Activated naive CD8-positive, alpha-beta T cell (primary cell): ENCODE data around the gene CDH13.

ENCODE experiments used
- H3K27ac Mint-ChIP-seq: one replicate; pipeline ENCODE4 v1.8.0; 2021; ENCODE audit warnings: mixed read lengths
- H3K27me3 Mint-ChIP-seq: one replicate; pipeline ENCODE4 v1.8.0; 2021; ENCODE audit warnings: mixed read lengths
- H3K36me3 Mint-ChIP-seq: one replicate; pipeline ENCODE4 v1.8.0; 2021; ENCODE audit warnings: mixed read lengths
- H3K4me1 Mint-ChIP-seq: one replicate; pipeline ENCODE4 v1.8.0; 2021; ENCODE audit warnings: low read depth, mixed read lengths
- H3K4me3 Mint-ChIP-seq: one replicate; pipeline ENCODE4 v1.8.0; 2021; ENCODE audit warnings: mild to moderate bottlenecking, mixed read lengths
- H3K9me3 Mint-ChIP-seq: one replicate; pipeline ENCODE4 v1.8.0; 2021; ENCODE audit warnings: low read depth, mixed read lengths

The CDH13 gene

DNA sequence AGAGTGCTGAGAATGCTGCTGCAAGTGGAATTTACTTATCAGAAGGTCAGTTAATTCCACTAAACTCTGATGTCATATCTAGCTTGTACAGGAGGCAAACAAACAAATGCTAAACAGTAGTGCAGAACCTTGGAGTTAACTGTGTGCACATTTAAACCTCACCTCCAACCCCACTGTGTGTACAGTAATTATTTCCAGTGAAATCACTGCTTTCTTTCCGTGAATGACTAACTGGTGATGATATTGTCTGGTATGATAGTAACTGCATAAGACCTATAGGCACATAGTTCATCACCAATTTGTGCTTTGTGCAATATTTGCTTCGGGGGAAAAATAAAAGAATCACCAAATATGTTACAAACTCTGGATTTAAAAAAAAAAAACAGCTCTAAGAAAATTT lies 688.5 kb downstream of the CDH13 start:
- Mint-ChIP-seq H3K36me3 (no peaks in the 10 kb centered on the region), H3K4me3 (no peak overlapping the region), H3K27ac (no peak overlapping the region), H3K9me3 (no peaks in the 10 kb centered on the region), H3K27me3 (no peaks in the 10 kb centered on the region), H3K4me1 (no peaks in the 10 kb centered on the region)

DNA sequence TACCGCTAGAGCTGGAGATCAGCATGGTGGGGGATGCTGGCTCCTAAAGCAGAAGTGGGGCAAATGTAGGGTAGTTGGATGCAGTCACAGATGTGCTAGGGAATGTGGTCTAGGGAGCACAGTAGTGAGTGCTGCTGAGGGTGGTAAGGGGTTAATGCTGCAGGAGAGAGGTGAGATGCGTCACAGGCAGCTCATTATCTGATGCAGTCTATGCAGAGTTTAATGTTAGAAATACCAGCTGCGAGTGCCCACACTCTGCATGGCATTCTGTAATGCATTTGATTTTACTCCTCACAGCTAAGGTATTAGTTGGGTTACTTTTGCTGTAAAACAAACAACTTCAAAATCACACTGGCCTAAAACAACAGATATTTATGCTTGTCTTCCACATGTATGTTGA lies 689.7 kb downstream of the CDH13 start:
- H3K36me3 Mint-ChIP-seq = no peaks in the 10 kb centered on the region
- no peak overlapping the region for H3K27ac Mint-ChIP-seq
- H3K4me3 Mint-ChIP-seq = no peak overlapping the region
- H3K27me3 Mint-ChIP-seq = no peaks in the 10 kb centered on the region
- no peaks in the 10 kb centered on the region for H3K9me3 Mint-ChIP-seq
- H3K4me1 Mint-ChIP-seq = no peaks in the 10 kb centered on the region

DNA sequence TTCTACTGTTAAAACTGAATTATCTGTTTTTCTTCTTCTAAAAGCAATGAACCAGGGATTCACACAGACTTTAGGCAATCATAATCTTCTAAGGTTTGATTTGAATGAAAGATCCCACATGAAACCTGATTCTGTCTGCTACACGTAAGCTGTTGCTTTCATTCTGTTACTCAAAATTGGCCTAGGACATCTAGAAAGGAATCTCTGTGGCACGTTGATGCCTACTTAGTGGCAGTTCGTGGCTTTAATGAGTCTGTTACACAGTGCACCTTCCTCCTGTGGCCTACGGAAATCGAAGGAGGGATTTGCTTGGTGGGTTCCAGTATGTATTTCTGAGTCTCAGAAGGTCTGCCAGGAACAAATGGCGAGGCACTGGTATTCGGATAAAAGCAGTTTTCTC lies 691.6 kb downstream of the CDH13 start:
- no peak overlapping the region for H3K4me3 Mint-ChIP-seq

DNA sequence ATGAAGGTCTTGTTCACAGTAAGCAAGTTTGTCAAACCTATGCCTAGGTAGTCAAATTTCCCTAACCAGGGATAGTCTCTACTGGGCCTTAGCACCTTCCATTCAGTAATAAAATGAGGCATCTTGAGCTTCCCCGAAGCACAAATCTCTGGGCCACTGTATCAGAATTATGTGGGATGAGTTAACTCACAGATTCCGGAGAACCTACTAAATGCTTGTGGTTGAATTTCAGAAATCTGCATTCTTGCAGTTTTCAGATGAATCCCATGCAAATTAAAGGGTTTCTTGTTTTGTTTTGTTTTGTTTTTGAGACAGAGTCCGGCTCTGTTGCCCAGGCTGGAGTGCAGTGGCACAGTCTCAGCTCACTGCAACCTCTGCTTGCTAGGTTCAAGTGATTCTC lies 702.2 kb downstream of the CDH13 start:
- H3K36me3 Mint-ChIP-seq = no peaks in the 10 kb centered on the region
- no peak overlapping the region for H3K4me3 Mint-ChIP-seq
- no peak overlapping the region for H3K27ac Mint-ChIP-seq
- H3K27me3 Mint-ChIP-seq = no peaks in the 10 kb centered on the region
- no peaks in the 10 kb centered on the region for H3K4me1 Mint-ChIP-seq
- H3K9me3 Mint-ChIP-seq = no peaks in the 10 kb centered on the region

More for the DNA sequence above, 691.6 kb downstream of the CDH13 start:
- Mint-ChIP-seq H3K9me3 (no peaks in the 10 kb centered on the region), H3K36me3 (no peaks in the 10 kb centered on the region), H3K4me1 (no peaks in the 10 kb centered on the region), H3K27me3 (no peaks in the 10 kb centered on the region), H3K27ac (no peak overlapping the region)

GRCh38 chr16:83329441-83329840 lies 702.7 kb downstream of the CDH13 start:
- no peak overlapping the region for H3K27ac Mint-ChIP-seq
- no peaks in the 10 kb centered on the region for H3K36me3 Mint-ChIP-seq
- no peak overlapping the region for H3K4me3 Mint-ChIP-seq
- no peaks in the 10 kb centered on the region for H3K4me1 Mint-ChIP-seq
- no peaks in the 10 kb centered on the region for H3K9me3 Mint-ChIP-seq
- no peaks in the 10 kb centered on the region for H3K27me3 Mint-ChIP-seq

DNA sequence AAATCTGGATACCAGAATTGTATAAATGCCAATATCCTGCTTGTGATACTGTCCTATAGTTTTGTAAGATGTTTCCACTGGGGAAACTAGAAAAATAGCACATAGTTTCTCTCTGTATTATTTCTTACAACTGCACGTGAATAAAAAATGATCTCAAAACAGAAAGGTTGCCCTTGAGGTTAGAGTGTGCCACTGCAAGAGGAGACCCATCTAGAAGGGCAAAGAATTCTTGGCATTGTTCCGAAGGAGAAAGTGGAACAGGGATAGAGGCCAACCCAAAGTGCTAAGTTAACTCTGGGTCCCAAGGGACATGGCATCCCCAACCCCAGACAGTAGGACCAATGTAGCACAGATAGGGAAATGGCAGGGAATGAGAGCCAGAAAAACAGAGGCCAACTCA lies 703.5 kb downstream of the CDH13 start:
- no peak overlapping the region for H3K4me3 Mint-ChIP-seq
- no peaks in the 10 kb centered on the region for H3K4me1 Mint-ChIP-seq
- no peaks in the 10 kb centered on the region for H3K27me3 Mint-ChIP-seq
- no peak overlapping the region for H3K27ac Mint-ChIP-seq
- no peaks in the 10 kb centered on the region for H3K9me3 Mint-ChIP-seq
- H3K36me3 Mint-ChIP-seq = no peaks in the 10 kb centered on the region

DNA sequence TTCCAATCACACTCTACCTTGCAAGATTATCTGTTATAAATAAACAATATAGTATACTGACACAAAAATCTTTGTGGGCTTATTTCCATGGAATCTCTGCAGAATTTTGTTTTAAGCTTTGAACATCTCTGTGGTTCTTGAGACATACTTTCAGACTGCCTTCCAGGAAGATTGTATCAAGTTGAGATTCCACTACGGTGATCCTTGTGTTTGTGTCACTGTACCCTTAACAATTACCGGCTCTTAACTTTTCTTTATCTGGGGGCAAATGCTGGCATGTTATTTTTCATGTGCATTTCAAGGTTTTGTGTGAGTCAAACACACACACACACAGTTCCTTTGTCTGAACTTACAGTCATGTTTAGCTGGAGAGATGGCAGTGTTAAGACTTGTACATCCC lies 708.3 kb downstream of the CDH13 start:
- Mint-ChIP-seq H3K36me3 (no peaks in the 10 kb centered on the region), H3K27me3 (no peaks in the 10 kb centered on the region), H3K4me3 (no peak overlapping the region), H3K27ac (no peak overlapping the region), H3K4me1 (no peaks in the 10 kb centered on the region), H3K9me3 (no peaks in the 10 kb centered on the region)

- no peak overlapping the region for H3K27ac Mint-ChIP-seq
Observed at GRCh38 chr16:83336603-83337002, 709.8 kb downstream of the CDH13 start.

DNA sequence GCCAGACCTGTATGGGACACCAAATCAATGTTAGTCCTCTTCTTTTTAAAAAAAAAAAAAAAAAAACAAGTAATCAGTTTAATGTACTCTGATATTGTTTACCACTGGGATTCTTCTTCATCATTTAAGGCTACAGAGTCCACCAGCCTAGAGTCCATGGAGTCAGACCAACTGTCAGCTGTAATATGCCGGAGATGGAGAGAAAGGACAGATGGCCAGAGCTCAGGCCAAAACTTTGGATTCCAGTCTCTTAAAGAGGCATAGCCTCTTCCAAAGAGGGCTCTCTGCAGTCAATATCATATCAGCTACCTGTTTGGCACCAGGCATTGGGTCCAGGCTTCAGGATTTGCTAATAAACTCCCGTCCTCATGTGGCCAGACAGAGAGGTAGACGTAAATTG lies 711.4 kb downstream of the CDH13 start:
- no peak overlapping the region for H3K27ac Mint-ChIP-seq
- no peak overlapping the region for H3K4me3 Mint-ChIP-seq
- H3K27me3 Mint-ChIP-seq = no peaks in the 10 kb centered on the region
- no peaks in the 10 kb centered on the region for H3K9me3 Mint-ChIP-seq
- no peaks in the 10 kb centered on the region for H3K4me1 Mint-ChIP-seq
- H3K36me3 Mint-ChIP-seq = no peaks in the 10 kb centered on the region

More at GRCh38 chr16:83336603-83337002, 709.8 kb downstream of the CDH13 start:
- Mint-ChIP-seq H3K4me1 (no peaks in the 10 kb centered on the region), H3K27me3 (no peaks in the 10 kb centered on the region), H3K9me3 (no peaks in the 10 kb centered on the region), H3K36me3 (no peaks in the 10 kb centered on the region), H3K4me3 (no peak overlapping the region)

DNA sequence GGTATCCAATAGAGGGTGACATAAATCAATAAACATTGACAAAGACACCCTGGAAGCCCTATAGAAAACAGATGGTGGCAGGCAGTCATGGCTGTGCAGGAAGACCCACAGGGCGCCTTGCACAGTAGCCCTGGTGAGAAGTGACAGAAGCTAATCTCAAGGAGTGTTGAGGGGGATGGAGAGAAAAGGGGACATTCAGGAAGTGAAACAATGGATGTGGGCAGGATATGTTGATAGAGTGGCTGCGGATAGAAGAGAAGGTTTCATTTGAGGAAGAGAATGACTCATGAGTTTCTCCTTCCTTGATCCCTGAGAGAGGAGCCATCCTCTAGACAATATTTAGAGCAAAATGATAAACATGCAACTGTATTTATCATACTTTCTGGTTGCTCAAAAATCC lies 712.2 kb downstream of the CDH13 start:
- Mint-ChIP-seq H3K9me3 (no peaks in the 10 kb centered on the region), H3K4me1 (no peaks in the 10 kb centered on the region), H3K27me3 (no peaks in the 10 kb centered on the region), H3K4me3 (no peak overlapping the region), H3K27ac (no peak overlapping the region), H3K36me3 (no peaks in the 10 kb centered on the region)

DNA sequence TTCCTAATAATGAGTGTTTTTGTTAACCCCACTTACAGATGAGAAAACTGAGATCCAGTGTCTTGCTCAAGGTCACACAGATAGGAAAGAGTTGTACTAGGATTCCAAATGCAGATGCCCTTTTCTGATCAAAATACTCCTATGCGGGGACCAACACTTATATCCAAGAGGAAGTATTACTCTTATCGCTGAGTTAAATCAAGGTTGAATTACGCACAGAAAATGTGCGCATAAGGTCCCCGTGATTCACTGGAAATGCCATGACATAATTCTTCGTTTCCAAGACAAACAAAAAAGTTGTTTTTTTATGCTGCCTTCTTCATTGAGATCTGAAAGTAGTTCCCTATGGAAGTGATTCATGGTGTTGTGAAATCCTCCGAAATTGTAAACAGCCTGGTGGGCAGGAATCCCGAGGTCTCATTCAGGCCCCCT lies 717.2 kb downstream of the CDH13 start:
- no peaks in the 10 kb centered on the region for H3K4me1 Mint-ChIP-seq
- H3K9me3 Mint-ChIP-seq = no peaks in the 10 kb centered on the region
- no peaks in the 10 kb centered on the region for H3K36me3 Mint-ChIP-seq
- H3K27me3 Mint-ChIP-seq = peaks cover 4% of the 10 kb centered on the region
- no peak overlapping the region for H3K4me3 Mint-ChIP-seq
- H3K27ac Mint-ChIP-seq = no peak overlapping the region

- Mint-ChIP-seq H3K36me3 (no peaks in the 10 kb centered on the region), H3K9me3 (no peaks in the 10 kb centered on the region), H3K27me3 (peaks cover 4% of the 10 kb centered on the region), H3K4me1 (no peaks in the 10 kb centered on the region), H3K27ac (no peak overlapping the region), H3K4me3 (no peak overlapping the region)
Observed at GRCh38 chr16:83345846-83346640, 719.3 kb downstream of the CDH13 start.

DNA sequence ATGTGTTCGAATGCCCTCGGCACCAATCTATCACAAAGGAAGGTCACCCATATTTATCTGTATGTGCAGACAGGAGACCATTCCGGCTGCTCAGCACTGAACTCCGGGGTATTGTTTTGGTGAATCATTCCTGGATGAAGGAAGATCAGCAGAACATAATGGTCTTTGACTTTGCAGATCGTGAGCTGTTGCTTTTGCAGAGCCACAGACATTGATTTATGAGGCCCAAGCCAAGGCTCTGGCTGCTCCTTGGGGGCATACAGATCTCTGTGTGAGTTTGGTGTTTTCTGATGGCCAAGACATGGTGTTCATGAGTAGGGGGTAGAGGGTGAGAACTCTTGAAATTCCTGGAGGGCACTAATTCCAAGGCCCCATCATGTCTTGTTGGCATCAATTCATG lies 722.2 kb downstream of the CDH13 start:
- Mint-ChIP-seq H3K4me3 (no peak overlapping the region), H3K27ac (no peak overlapping the region), H3K27me3 (peaks cover 4% of the 10 kb centered on the region), H3K9me3 (no peaks in the 10 kb centered on the region), H3K36me3 (no peaks in the 10 kb centered on the region), H3K4me1 (no peaks in the 10 kb centered on the region)

DNA sequence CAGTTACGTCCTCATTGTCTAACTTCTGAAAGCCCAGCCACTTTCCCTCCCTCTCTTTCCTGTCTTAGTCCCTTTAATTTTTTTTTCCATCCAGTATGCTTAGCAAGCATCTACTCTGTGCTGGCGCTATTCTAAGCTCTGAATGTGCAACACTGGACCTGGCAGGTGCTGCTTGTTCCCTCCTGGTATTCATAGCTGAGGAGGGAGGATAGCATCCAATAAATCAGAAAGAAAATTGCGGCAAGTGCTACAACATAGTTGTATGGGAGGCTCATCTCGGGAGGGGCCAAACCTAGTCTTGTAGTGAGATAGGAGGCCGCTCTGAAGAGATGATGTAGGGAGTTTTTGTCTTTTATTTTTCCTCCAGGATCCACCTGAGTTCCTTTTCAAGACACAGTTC lies 723.7 kb downstream of the CDH13 start:
- Mint-ChIP-seq H3K36me3 (no peaks in the 10 kb centered on the region), H3K4me3 (no peak overlapping the region), H3K27ac (no peak overlapping the region), H3K27me3 (peaks cover 1% of the 10 kb centered on the region), H3K9me3 (no peaks in the 10 kb centered on the region), H3K4me1 (no peaks in the 10 kb centered on the region)

GRCh38 chr16:83351846-83352245 lies 725.1 kb downstream of the CDH13 start:
- Mint-ChIP-seq H3K9me3 (no peaks in the 10 kb centered on the region), H3K36me3 (no peaks in the 10 kb centered on the region), H3K4me1 (no peaks in the 10 kb centered on the region), H3K27me3 (no peaks in the 10 kb centered on the region), H3K27ac (no peak overlapping the region), H3K4me3 (no peak overlapping the region)

DNA sequence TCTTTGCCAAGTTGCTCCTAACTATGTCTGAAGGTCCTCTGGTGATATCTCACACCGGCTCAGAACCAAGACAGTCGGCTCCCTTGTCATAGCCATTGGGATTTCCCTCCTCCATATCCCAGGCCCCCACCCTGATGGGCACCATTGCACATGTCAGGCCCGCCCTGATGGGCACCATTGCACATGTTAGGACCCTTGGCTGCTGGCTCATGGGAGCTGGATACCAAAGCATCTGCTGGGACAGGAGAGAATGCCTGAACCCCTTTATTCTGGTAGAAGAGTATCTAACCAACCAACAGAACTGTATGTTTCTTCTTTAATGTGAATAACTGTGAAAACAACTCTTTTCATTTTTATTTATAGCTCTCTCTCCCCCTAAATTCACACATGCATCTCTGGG lies 726.5 kb downstream of the CDH13 start:
- H3K27me3 Mint-ChIP-seq = no peaks in the 10 kb centered on the region
- no peak overlapping the region for H3K4me3 Mint-ChIP-seq
- H3K36me3 Mint-ChIP-seq = no peaks in the 10 kb centered on the region
- no peak overlapping the region for H3K27ac Mint-ChIP-seq
- no peaks in the 10 kb centered on the region for H3K9me3 Mint-ChIP-seq
- no peaks in the 10 kb centered on the region for H3K4me1 Mint-ChIP-seq
